WERI-Rb-1 (cell line): ENCODE measurements around the gene CIRBP.
A peak's percentile ranks its signal among the peaks of the same experiment; 100 is the strongest.

Source experiments
- DNase-seq: peaks from one replicate; pipeline ENCODE4 v3.0.0-alpha.2; 2020
- H3K27ac ChIP-seq: fragments of 250-450 bp; sonication (Bioruptor Pico); 2 replicates; pipeline ENCODE4 v1.5.1; 2020; ENCODE audit warnings: mild to moderate bottlenecking, moderate library complexity
- H3K27me3 ChIP-seq: fragments of 250-450 bp; sonication (Bioruptor Pico); 2 replicates; pipeline ENCODE4 v1.5.1; 2021; ENCODE audit warnings: mild to moderate bottlenecking, low read depth, moderate library complexity; ENCODE audit not compliant: insufficient read depth, severe bottlenecking
- H3K36me3 ChIP-seq: fragments of 250-450 bp; sonication (Bioruptor Pico); 2 replicates; pipeline ENCODE4 v1.5.1; 2020; ENCODE audit warnings: mild to moderate bottlenecking, moderate library complexity
- H3K4me3 ChIP-seq: 2 replicates; pipeline ENCODE4 v1.5.1; 2011; ENCODE audit warnings: low read depth, mild to moderate bottlenecking, control low read depth, low read length
- H3K9me3 ChIP-seq: fragments of 250-450 bp; sonication (Bioruptor Pico); 2 replicates; pipeline ENCODE4 v1.5.1; 2021; ENCODE audit warnings: mild to moderate bottlenecking, moderate library complexity; ENCODE audit not compliant: severe bottlenecking
- CTCF ChIP-seq: IDR thresholded peaks from 2 replicates; pipeline ENCODE4 v1.5.1; 2011; ENCODE audit warnings: low read depth, mild to moderate bottlenecking, control low read depth, inconsistent platforms, low read length

The CIRBP gene

GRCh38 chr19:1257475-1258162, 11.5 kb upstream of the CIRBP start:
- Histone ChIP-seq H3K36me3 (peaks cover 53% of the 10 kb centered on the region), H3K27me3 (no peaks in the 10 kb centered on the region), H3K4me3 (no peak overlapping the region), H3K9me3 (no peaks in the 10 kb centered on the region), H3K27ac (no peak overlapping the region)
- no peak for DNase-seq
- TF ChIP-seq CTCF: no peak

DNA sequence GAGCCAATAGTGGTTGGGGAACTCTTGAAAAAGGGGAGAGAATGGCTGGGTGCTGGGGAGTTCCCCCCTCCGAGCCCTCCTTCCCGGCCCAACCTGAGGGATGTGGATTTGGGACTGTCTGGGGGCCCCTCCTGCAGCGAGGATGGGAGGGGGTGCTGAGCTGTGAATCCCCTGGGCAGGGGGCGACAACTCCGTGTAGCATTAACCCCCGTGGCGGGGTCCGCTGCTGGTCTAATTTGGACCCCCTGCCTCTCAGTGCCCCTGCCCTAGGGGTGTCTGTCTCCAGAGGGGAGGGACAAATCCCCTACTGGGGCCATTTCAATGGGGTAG, 11.0 kb upstream of the CIRBP start:
- Histone ChIP-seq H3K36me3 (peaks cover 48% of the 10 kb centered on the region), H3K27ac (no peak overlapping the region), H3K4me3 (no peak overlapping the region), H3K27me3 (no peaks in the 10 kb centered on the region), H3K9me3 (no peaks in the 10 kb centered on the region)
- TF ChIP-seq CTCF: no peak
- DNase-seq: no peak

GRCh38 chr19:1258707-1259205, 10.4 kb upstream of the CIRBP start:
- Histone ChIP-seq H3K4me3 (no peak overlapping the region), H3K27me3 (no peaks in the 10 kb centered on the region), H3K9me3 (no peaks in the 10 kb centered on the region), H3K27ac (peak overlapping the region; percentile 57), H3K36me3 (peaks cover 42% of the 10 kb centered on the region)
- TF ChIP-seq CTCF: no peak
- DNase-seq: no peak

DNA sequence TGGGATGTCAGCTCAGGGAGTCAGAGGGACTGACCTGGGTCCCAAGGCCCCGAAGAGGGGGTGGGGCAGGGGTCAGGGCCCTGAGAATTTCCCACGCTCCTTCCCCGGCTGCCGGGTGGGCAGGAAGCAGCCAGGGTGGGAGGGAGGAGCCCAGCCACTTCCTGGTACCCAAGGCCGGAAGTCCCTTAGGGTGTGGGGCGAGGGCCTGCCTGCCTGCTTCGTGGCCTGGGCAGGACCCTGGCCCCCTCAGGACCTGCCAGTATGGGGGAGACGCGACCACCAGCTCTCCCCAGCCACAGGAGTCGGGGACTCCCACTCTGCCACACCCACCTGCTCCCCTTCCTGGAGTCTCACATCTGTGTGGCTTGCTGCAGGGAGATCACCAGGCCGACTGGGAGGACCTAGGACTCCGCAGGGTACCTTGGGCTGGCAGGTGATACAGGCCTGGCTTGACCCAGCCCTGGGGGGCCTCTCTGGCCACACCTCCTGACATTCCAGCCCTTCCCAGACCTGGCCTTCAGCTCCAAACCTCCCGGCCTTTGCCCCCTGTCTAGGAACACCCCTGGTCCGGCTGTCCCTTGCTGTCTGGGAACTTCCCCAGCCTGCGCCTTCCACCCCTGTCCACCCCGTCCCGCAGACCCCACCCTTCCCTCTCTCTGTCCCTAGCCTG, 9.8 kb upstream of the CIRBP start:
- DNase-seq: peak; percentile 68
- TF ChIP-seq CTCF: no peak

GRCh38 chr19:1259876-1260748, 9.0 kb upstream of the CIRBP start:
- Histone ChIP-seq H3K4me3 (peak overlapping the region; percentile 64), H3K27me3 (no peaks in the 10 kb centered on the region), H3K36me3 (peaks cover 28% of the 10 kb centered on the region), H3K27ac (peak overlapping the region; percentile 57), H3K9me3 (no peaks in the 10 kb centered on the region)
- no peak for TF ChIP-seq CTCF
- DNase-seq: no peak

More for the DNA sequence above, 9.8 kb upstream of the CIRBP start:
- Histone ChIP-seq H3K27ac (peak overlapping the region; percentile 57), H3K9me3 (no peaks in the 10 kb centered on the region), H3K4me3 (no peak overlapping the region), H3K27me3 (no peaks in the 10 kb centered on the region), H3K36me3 (peaks cover 36% of the 10 kb centered on the region)
